HK-2 (cell line): Measurements from ENCODE around the gene GPR146.

Experiments used
- DNase-seq: peaks from one replicate; pipeline ENCODE4 v3.0.0-alpha.2; 2018; ENCODE audit not compliant: unreplicated experiment

Gene GPR146

DNA sequence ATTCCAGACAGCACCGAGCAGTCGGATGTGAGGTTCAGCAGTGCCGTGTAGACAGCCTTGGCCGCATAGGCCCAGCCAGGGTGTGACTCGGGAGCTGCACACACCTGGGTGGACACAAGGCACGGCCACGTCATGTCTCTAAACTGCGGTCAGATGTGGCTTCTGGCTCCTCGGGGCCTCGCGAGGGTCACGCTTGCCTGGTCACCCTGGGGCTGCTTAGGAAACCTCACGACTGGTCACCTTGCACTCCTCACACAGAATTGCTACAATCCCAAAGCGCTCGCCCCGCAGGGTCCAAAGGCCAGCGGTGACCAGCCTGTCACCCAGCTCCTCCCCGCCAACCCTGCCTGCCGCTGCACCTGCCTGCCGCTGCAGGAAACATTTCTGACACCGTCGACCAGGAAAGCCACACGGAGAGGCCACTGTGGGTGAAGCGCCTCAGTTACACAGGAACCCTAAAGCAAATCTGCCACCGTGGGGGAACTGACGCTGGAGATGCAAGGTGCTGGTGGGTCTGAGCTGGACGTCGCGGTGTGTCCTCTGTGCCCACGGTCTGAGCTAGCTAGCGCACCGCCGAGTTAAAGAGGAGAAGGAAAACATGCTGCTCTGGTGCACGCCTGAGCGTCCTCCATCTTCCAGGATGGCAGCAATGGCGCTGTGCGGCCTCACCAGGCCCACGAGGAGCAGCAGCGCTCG, 48.6 kb downstream of the GPR146 start:
- no peak for DNase-seq

DNA sequence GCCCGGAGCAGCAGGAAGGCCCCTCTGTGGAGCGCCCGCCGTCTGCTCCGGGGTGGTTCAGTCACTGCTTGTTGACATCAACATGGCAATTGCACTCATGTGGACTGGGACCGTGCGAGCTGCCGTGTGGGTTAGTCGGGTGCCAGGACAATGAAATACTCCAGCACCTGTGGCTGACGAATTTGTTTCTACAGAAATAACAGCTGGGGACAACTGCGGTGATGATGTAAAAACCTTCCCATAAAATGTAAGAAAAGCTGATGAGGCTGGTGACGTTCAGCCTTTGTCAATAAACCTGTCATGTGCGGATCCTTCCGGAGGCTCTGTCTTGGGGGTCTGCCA, 49.1 kb downstream of the GPR146 start:
- DNase-seq: no peak

DNA sequence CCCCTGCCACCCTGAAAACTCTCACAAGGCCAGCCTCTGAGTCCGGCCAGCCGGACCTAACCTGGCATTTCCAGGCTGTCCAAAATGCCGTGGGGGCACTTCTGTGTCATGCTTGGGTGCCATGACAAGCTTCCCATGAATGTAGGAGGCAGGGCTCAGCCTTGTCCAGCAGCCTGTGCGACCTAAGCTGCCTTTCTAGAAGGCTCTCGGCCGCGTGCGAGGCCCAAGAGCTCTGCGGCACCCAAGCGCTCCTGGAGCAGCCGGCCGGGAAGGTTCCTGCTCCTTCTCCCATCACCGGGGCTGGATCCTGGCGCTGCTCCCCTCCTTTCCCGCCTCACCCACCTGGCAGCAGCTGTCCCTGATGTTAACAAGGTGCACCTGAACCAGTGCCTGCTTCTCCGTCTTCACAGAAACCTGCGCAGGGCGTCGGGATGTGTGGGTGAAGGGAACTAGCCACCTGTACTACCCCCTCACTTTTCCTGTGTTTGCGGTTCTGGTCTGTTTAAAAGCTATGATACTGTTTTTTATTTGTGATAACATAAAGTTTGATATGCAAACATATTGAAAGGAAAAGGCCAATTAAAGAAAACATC, 49.7 kb downstream of the GPR146 start:
- no peak for DNase-seq

DNA sequence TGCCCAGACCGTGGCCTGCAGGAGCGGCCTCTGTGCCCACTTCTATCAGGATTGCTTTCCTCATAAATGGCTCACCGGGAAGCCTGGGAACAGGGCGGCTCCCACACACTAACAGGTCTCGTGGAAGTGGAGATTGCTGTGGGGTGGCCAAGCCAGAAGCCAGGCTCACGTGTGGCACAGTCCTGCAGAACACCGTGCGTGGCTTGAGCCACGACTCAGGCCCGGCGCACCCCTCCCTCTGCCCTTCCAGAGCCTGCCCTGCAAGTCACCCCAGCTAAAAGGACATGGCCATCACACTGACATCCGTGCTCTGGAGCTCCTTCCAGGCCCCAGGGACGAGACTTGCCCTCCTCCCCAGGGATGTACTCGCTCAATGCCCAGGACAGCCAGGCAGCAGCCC, 50.5 kb downstream of the GPR146 start:
- DNase-seq: no peak

DNA sequence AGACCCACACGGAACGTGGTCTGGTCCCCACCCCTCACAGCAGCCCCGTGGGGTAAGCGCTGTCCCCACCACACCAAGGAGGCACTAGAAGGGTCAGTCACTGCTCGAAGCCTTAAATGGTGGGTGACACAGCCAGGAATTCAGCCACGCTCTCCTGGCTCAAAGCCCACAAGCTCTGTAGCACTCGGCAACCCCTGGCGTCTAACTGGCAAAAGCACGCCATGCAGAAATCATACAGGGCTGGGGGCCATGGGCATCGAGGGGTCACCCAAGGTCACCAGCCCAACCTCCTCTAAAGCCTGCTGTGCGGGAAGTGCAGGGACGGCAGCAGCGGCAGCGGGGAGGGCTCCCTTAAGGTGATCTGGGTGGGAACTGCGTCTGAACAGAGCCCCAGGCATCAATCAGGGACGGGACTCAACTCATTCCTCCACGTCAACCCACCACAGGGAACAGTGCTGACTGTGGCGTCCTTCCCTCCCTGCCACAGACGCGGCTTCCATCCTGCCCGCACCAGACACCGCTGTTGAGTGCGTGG, 51.3 kb downstream of the GPR146 start:
- no peak for DNase-seq

DNA sequence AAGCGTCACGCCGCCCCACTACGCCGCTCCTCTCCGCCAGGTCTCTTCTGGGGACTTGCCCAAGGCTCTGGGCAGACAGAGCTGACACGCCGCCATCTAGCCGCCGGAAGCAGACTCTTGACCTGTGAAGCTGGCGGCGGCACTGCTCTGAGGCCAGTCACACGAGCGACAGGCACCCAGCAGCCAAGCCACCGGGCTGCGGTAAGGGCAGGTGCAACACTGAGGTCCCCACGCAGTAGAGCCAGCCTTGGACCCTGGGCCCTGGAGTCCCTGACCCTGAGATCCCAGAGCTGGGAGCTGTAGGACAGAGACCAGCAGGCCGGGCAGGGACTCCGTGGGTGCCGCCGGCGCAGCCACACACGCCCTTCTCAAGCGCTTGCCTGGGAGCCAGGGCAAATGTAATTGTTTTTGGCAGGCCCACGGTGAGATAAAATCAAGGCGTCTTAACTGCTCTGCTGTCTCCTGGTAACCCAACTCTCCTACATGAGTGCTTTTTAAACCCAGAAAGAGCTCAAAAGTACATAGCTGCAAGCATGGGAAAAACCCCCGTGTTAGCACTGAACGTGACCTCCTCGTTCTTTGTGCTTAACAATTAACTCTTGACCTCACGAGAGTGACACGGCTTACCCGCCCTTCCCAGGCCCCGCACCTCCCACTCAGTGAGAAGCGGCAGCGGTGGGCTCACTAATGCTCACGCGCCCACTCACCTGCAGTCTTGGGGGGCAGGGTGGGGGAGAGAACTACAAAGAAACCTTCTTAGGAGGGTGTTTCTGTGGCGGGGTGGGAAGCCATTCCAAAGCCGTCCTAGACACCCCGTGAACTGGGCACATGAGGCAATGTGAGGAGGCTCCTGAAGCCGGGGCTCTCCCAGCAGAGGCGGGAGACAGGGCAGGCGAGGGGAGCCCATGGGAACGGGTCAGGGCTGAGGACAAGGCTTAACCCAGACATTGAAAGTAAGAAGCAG, 52.1 kb downstream of the GPR146 start:
- no peak for DNase-seq

DNA sequence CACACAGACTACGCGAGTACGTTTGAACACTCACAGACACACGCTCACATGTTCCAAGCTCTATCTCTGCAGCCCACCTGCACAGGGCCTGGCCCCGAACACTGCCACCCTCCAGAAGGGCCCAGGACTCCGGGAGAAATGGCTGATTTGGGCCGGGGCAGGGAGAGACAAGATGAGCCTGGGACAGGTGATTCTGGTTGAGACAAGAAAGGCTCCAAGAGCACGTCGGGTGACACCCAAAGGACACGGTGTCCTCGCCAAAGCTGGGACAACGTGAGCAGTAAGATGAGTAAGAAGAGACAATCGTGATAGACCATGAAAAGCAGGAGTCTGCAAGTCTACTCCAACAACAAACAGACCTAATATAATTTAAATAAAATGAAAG, 52.8 kb downstream of the GPR146 start:
- no peak for DNase-seq

DNA sequence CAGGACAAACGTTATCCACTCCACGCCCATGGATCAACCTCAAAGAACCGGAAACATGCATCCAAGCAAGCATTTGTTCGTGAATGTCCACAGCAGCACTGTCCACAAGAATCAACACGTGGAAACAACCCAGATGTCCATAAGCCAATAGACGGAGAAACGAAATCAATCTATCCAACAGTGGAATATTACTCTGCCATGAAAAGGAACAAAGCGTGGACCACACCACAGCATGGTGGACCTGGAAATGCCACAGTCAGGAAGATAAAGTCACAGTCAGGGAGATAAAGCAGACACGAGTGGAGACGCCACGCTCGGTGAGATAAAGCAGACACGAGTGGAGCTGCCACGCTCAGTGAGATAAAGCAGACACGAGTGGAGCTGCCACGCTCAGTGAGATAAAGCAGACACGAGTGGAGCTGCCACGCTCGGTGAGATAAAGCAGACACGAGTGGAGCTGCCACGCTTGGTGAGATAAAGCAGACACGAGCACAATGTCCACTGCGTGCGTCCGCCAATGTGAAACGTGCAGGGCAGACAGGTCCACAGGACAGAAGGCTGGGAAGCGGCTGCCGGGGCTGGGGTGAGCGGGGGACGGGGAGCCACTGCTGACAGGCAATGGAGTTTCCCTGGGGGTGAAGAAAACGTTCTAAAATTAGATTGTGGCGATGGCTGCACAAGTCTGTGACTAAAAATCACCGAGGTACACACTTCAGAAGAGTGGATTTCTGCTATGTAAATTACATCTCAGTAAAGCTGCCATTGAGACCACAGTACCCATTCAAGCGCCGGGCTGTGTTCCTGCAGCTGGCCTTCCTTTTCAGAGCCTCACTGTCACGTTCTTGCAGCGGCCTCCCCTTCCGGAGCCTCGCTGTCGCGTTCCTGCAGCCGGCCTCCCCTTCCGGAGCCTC, 54.2 kb downstream of the GPR146 start:
- DNase-seq: no peak

DNA sequence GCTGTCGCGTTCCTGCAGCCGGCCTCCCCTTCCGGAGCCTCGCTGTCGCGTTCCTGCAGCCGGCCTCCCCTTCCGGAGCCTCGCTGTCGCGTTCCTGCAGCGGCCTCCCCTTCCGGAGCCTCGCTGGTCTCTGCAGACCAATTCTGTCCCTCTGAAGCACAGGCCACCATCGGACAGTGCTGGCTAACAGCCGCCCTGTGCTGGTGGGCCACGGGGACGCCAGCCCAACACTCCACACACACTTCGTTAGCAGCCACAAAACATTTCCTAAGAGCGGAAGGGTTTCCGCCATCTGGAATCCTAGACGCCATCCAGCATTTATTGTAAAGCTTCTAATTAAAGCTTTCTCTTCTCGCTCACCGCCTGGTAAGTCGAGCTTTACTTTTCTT, 54.8 kb downstream of the GPR146 start:
- DNase-seq: no peak

DNA sequence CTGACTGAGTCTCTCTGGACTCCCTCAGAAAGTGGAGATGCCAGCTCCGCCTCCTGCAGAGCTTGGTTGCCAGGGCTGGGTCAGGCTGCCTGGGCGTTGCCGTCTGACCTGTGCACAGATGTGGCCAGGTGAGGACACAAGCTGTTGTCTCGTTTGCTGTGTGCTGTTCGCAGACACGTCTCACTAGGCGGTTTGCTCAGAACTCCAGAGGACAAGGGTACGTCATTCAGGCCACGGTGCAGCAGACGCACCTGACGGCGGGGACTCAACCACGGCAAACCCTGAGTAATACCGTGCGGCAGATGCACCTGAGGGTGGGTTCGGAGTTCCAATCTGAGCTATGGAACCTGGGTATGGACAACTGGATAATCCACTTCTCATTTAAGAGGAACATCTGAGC, 55.3 kb downstream of the GPR146 start:
- DNase-seq: no peak

DNA sequence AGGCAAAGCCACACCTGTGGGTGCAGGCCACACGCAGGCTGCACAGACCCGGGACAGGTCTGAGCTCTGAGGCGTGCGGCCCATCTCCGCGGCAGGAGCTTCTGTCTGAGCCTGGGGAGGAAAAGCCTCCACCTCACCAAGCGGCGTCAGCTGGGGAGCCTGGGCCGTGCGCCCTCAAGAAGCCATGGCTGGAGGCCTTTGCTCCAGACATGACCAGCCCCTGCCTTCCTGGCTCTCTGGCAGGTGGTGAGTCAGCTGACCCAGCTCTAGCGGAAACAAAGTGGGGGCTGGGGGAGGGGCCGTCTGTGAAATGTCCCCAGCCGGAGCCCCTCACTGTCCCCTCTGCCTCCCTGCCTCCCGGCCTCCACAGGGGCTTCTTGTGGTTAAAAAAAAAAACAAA, 56.0 kb downstream of the GPR146 start:
- DNase-seq: no peak

DNA sequence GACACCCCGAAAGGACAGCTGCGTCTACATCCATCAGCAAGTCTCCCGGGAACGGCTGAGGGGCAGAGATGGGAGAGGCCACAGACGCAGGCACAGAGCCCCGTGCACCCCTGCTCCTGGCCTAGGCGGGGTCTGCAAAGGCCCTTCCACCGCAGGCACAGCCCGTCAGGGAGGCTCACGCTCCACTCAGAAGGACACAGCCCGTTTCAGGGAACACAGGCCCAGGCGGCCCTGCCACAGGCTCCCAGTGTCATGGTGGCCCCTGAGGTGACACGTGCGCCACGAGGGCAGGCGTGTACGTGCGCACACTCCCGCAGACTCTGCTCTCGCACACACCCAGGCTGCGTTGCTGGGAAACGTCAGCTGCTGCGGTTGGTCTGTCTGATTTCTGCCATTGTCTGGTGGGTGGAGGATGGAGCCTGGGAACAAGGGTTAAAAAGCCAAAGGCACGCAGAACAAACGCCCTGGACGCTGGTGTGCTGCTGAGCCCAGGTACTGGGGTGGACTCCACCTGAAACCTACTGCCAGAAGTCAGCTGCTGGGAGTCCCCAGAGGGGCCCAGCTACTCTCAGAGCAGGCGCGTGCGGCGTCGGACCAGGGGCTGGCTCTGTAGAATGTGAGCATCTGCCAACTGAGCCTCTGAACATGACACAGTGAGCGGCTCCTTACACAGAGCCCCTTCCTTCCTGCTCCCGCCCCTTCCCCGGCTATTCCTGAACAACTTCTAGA, 56.7 kb downstream of the GPR146 start:
- no peak for DNase-seq

DNA sequence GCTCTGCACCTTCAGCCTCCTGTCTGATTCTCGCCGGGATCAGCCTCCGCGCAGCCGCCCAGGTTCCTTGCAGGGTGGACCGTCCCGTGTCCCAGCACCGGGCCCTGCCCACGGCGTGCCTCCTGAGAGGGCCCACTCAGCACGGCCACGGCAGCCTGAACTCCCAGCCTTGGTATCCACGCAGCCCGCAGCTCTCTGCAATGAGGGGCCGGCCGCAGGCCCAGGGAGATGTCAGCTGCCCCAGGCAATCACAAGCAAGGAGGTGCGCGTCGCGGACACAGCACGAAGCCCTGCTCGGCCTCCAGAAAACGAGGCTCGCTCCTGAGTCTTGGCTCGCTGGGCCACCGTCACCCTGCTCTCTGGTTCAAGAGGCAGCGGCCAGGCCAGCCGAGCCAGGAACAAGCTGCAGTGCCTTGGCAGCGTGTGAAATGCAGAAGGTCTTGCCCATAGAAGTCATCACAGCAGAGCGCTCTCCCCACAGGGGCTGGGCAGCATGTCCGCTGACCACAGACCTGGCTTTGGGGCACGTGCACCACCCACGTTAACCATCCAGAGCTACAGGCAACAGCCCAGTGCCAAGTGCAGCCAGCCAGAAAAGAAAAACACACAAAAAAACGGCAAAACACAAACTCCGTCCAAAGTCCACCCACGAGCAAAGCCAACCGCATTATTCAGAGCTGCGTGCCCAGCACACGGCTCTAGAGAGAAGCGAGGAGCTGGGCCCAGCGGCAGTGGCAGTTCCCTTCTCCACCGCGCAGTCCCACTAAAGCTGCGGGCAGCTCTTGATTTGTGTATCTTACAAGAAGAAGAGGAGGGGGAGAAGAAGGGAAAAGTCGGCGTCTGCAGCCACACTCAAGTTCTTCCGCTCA, 57.5 kb downstream of the GPR146 start:
- DNase-seq: no peak

DNA sequence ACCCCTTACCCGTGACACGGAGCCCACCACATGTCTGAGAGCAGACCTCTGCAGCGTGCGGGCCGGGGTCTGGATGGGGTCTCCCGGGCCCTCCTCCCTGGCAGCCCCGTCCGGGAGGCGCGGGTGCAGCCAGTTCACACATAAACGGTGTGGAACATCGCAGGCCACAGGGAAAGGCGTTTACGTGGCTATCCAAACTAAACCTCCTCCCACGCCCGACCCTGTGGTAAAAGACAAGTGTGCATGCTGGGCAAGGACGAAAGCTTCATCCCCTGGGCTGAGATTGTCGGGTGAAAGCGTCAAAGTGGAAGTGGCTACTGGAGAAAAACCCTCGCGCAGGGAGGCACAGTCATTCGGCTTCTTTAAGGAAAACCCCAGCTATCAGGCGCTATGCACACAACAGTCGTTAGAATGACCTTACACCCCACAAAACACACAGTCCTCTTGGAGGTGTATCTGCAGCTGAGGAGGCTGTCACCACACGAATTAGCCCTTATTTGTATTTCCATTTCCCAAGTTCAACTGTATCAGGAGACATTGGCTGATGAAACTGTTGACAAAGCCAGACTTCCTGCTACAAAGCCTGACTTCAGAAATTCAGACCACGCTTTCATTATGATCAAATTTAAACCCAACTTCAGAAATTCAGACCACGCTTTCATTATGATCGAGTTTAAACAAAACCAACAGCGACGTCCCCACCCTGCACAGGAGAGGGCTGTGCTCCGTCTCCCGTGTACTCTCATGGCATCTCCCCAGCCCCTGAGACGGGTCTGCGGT, 58.9 kb downstream of the GPR146 start:
- DNase-seq: no peak

DNA sequence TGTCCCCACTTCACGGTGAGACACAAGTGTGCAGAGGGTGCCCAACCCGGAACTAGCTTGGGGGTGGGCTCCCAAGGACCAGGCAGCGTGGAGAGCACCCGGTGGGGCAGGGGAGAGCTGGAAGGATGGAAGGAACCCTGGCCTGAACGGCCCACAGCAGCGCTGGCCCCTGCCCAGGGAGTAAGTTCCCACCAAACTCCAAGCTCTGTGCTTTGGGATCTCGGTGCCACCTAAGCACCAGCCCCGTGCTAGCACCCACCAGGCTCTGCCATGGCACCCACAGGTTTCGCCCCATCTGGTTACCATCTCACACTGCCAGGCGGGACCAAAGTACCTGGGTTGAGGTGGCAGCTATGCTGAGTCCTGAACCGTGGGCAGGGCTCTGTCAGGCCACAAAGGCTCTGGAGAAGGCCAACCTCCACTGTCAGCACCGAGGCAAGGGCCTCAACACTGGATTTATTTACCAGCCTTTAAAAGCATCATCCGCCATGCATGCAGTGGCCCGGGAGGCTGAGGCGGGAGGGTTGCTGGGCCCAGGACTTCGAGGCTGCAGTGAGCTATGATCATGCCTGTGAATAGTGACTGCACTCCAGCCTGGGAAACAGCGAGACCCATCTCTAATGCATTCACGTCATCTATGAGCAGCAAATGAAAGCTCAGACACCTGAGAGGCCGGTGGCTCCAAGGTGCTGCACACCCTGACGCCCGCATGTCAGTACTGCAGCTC, 59.6 kb downstream of the GPR146 start:
- DNase-seq: no peak

DNA sequence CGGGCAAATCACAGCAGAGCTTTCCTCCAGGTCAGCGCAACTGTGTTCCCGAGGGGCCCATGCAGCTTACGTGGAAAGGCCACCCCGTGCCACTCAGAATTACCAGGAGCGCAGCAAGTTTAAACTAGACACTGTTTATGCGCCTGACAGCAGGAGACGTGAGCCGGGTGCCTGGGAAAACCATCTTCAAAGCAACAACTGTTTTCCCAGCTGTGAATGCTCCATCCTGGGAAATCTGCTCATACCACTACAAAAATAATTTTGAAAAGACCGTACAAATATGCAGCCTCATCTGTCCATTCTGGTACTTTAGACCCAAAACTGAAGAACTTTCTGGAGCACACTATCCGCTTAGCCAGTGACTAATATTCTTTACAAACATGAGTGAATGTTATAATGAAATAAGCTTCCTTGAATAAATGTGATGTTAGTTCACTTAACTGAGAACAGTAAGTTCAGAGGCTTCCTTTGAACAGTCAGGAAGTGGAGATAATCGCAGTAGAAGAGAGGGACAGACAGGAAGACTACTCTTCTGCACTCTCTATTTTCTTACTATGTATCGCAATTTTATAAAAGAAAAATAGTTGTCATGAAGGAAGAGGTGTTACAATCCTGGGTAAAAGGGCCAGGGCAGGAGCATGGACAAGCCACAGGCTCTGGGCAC, 60.3 kb downstream of the GPR146 start:
- no peak for DNase-seq

DNA sequence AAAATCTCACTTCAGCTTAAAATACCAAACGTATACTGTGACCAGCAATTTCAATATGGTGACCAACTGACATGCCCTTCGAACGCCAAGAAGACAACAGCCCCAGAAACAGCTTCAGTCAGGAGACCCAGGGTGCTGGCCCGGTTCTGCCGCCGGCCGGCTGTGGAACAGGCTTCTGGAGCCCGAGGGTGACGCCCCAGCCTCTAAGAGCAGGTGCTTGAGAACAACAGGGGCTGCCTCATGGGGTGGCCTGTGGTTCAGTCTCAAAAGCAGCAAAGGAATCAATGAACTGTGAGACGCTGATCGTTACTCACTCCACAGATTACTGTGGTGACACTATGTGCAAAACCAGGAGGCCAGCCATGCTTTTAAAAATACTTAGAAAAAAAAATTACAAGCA, 60.8 kb downstream of the GPR146 start:
- DNase-seq: no peak
